IPS-18c (cell line): ENCODE results near the gene TMEM202.
"Not testable (repeated sequence)": the region's sequence is repeated elsewhere in the genome, so short reads cannot be mapped to it uniquely, and the experiment has no call there.

Source experiments
- H3K4me3 ChIP-seq: 2 replicates; pipeline ENCODE4 v1.7.0; 2013; ENCODE audit warnings: low read depth, mild to moderate bottlenecking, low read length, moderate library complexity; ENCODE audit not compliant: insufficient read depth
- H3K9me3 ChIP-seq: one replicate; pipeline ENCODE4 v1.6.1; 2013; ENCODE audit warnings: mild to moderate bottlenecking, low read length, moderate library complexity; ENCODE audit not compliant: control insufficient read depth, insufficient read depth

TMEM202 gene

GRCh38 chr15:72382146-72382545 lies 16.0 kb upstream of the TMEM202 start:
- no peaks in the 10 kb centered on the region for H3K9me3 ChIP-seq

DNA sequence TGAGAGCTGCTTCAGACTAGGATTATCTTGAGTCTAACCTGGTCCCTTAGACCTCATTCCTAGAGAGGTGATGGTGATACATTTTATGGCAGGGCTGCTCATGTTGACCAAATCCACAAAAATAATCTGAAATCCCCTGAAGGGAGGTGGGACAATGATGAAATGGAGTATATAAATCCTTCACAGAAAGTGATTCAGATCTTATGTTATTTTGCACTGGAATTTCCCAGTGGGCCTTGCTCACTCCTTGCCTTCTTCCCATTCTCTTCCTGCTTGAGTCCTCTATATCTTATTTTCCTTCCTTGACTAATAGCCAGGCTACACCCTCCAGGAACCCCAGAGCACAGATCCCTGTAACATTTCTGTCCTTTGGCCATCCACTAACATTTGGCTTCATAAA lies 10.4 kb upstream of the TMEM202 start:
- Histone ChIP-seq H3K4me3 (no peak overlapping the region), H3K9me3 (no peaks in the 10 kb centered on the region)

More at GRCh38 chr15:72382146-72382545, 16.0 kb upstream of the TMEM202 start:
- H3K4me3 ChIP-seq, result no peak overlapping the region

GRCh38 chr15:72389231-72389630 lies 8.9 kb upstream of the TMEM202 start:
- no peaks in the 10 kb centered on the region for H3K9me3 ChIP-seq
- no peak overlapping the region for H3K4me3 ChIP-seq

DNA sequence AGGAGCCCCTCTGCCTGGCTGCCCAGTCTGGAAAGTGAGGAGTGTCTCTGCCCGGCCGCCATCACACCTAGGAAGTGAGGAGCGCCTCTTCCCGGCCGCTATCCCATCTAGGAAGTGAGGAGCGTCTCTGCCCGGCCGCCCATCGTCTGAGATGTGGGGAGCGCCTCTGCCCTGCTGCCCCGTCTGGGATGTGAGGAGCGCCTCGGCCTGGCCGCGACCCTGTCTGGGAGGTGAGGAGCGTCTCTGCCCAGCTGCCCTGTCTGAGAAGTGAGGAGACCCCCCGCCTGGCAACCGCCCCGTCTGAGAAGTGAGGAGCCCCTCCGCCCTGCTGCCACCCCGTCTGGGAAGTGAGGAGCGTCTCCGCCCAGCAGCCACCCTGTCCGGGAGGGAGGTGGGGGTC lies 1.8 kb upstream of the TMEM202 start:
- H3K4me3 ChIP-seq, result not testable (repeated sequence)

GRCh38 chr15:72398648-72399047 lies 543 bp downstream of the TMEM202 start:
- no peaks in the 10 kb centered on the region for H3K9me3 ChIP-seq

More for the DNA sequence above, 1.8 kb upstream of the TMEM202 start:
- H3K9me3 ChIP-seq, result not testable (repeated sequence)

DNA sequence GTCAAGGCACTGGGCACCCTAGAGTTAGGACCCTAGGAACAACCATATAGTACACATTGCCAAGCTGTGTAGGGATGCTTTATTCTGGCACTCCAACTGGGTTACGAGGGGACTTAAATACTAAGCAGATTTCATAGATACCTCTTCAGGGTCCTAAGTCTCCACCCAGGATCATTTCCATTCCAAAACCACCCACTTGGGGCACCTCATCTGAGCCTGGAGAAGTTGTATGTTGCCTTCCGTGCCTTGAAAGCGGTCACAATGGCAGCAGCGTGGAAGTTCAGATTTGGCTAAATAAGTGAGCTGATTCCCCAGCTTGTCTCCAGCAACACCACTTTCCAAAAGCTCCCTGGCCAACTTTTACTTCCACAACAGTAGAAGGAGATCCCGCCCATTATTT lies 4.6 kb downstream of the TMEM202 start:
- Histone ChIP-seq H3K9me3 (no peaks in the 10 kb centered on the region), H3K4me3 (no peak overlapping the region)

More at GRCh38 chr15:72398648-72399047, 543 bp downstream of the TMEM202 start:
- H3K4me3 ChIP-seq, result no peak overlapping the region

GRCh38 chr15:72404356-72404755 lies 6.3 kb downstream of the TMEM202 start:
- Histone ChIP-seq H3K4me3 (no peak overlapping the region), H3K9me3 (no peaks in the 10 kb centered on the region)

DNA sequence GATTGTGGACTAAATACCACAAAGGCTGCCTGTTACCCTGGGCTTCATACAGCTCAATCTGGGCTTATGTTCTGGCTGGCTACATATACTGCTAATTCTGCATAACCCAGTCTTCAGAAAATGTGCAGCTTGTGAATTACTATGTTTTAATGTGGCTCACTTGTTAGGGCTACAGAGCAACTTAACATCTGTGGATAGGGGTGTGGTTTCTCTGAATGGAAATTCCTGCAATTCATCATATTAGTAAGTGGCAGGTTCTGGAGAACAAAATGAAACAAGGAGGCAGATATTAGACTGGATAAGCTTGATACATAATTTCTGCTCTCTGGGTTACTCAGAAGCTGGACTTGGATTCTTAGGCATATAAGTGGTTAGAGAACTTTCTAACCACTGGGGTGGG lies 6.7 kb downstream of the TMEM202 start:
- no peaks in the 10 kb centered on the region for H3K9me3 ChIP-seq
- H3K4me3 ChIP-seq, result no peak overlapping the region

DNA sequence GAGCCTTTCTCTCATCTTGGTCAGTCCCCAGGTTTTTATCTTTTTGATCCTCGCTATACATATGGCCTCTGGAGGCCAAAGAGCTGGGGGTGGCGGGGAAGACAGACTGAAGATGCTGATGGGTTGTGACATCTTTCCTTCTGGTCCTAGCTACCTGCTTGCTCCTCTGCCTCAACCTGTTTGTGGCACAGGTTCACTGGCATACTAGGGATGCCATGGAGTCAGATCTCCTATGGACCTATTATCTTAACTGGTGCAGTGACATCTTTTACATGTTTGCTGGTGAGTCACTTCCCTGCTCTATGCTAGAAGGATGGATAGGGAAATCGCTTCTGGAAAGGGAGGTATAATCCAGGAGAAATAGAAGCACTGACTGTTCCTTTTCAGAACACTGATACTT lies 8.8 kb downstream of the TMEM202 start:
- Histone ChIP-seq H3K9me3 (no peaks in the 10 kb centered on the region), H3K4me3 (no peak overlapping the region)

DNA sequence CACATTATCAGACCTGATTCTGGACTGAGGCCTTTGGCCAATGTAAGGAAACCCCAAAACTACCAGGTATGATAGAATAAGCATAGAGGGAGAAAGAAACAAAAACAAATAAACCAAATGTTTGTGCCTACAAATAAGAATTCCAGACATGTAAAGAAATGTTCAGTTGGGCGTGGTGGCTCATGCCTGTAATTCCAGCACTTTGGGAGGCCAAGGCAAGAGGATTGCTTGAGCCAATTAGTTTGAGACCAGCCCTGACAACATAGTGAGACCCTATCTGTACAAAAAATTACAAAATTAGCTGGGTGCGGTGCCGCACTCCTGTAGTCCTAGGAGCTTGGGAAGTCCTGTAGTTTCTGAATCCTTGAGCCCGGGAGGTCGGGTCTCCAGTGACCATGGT lies 13.0 kb downstream of the TMEM202 start:
- H3K9me3 ChIP-seq, result no peaks in the 10 kb centered on the region
- H3K4me3 ChIP-seq, result no peak overlapping the region

- Histone ChIP-seq H3K9me3 (no peaks in the 10 kb centered on the region), H3K4me3 (no peak overlapping the region)
Measured at GRCh38 chr15:72411544-72411943, 13.4 kb downstream of the TMEM202 start.

DNA sequence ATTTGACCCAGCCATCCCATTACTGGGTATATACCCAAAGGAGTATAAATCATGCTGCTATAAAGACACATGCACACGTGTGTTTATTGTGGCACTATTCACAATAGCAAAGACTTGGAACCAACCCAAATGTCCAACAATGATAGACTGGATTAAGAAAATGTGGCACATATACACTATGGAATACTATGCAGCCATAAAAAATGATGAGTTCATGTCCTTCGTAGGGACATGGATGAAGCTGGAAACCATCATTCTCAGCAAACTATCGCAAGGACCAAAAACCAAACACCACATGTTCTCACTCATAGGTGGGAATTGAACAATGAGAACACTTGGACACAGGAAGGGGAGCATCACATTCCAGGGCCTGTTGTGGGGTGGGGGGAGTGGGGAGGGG lies 15.2 kb downstream of the TMEM202 start:
- not testable (repeated sequence) for H3K4me3 ChIP-seq, H3K9me3 ChIP-seq

- Histone ChIP-seq H3K9me3 (no peaks in the 10 kb centered on the region), H3K4me3 (no peak overlapping the region)
Measured at GRCh38 chr15:72415304-72415703, 17.2 kb downstream of the TMEM202 start.

DNA sequence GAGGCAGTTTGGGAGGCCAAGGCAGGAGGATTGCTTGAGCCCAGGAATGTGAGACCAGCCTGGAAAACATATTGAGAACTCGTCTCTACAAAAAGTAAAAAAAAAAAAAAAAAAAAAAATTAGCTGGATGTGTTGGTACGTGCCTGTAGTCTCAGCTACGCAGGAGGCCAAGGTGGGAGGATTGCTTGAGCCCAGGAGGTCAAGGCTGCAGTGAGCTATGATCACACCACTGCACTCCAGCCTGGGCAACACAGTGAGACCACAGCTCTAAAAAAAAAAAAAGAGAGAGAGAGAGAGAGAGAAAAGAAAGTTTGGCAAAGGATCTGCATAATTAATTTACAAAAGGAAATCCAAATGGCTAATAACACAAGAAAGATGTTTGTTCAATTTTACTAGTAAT lies 21.7 kb downstream of the TMEM202 start:
- H3K4me3 ChIP-seq, H3K9me3 ChIP-seq: not testable (repeated sequence)

DNA sequence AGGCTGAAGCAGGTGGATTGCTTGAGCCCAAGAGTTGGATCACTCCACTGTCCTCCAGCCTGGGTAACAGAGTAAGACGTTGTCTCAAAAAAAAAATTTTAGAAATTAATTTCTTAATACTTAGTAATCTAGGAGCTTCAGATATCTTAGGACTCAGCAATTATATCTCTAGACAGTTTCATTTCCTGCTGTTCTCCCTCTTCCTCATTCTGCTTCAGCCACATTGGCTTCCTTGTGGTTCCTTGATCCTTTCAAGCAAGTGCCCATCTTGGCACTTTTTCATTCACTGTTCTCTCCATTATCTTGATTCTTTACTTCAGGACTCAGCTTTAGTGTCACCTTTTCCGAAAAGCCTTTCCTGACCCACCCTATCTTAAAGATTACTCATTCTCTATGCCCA lies 22.5 kb downstream of the TMEM202 start:
- H3K9me3 ChIP-seq, result no peaks in the 10 kb centered on the region
- H3K4me3 ChIP-seq, result no peak overlapping the region

- Histone ChIP-seq H3K4me3 (no peak overlapping the region), H3K9me3 (no peaks in the 10 kb centered on the region)
Measured at GRCh38 chr15:72421484-72421883, 23.4 kb downstream of the TMEM202 start.

DNA sequence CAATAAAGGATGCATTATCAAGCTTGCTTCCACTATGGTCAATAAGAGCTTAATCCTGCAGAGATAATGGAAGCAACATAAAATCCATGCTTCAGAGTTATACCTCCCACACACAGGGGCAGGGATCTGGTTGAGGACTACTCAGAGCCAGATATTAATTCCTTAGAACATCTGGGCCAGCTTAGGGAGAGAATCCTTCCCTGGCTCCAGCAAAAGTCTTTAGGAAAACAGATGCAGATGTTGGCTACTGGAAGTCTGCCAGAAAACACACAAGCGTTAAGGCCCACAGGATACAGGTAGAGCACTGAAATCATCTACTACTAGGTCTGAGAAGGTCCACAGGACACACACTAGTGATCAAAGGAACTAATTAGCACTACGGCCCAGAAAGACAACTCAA lies 25.2 kb downstream of the TMEM202 start:
- H3K9me3 ChIP-seq, result no peaks in the 10 kb centered on the region

GRCh38 chr15:72426753-72427152 lies 28.6 kb downstream of the TMEM202 start:
- H3K4me3 ChIP-seq, result no peak overlapping the region

More for the DNA sequence above, 25.2 kb downstream of the TMEM202 start:
- no peak overlapping the region for H3K4me3 ChIP-seq

DNA sequence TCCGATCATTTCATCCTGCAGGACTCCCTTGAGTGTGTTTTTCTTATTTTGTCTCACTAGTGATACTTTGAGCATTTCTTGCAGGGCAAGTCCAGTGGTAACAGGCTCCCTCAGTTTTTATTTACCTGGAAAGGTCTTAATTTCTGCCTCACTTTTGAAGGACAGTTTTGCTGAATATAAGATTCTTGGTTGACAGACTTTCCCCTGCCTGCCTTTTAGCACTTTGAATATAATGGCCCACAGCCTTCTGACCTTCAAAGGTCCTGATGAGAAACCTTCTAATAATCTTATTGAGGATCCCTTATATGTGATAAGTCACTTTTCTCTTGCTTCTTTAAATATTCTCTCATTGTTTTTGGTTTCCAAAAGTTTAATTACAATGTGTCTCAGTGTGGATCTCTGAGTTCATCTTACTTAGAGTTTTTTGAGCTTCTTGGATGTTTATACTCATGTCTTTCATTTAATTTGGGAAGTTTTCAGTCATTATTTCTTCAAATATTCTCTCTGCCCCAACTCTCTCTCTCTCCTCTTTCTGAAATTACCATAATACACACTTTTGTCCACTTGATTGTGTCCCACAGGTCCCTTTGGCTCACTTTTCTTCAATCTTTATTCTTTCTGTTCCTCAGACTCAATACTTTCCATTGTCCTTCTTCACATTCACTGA lies 39.7 kb downstream of the TMEM202 start:
- Histone ChIP-seq H3K4me3 (no peak overlapping the region), H3K9me3 (no peaks in the 10 kb centered on the region)

More at GRCh38 chr15:72426753-72427152, 28.6 kb downstream of the TMEM202 start:
- no peaks in the 10 kb centered on the region for H3K9me3 ChIP-seq
